Adrenal gland (tissue), 5 donors: Measurements from ENCODE around the gene CYBA.

ENCODE experiments used
- CTCF ChIP-seq, 6 experiments: fragments of 450-650 bp in 4 of 6; fragments of 200-600 bp in 2 of 6; sonication (generic) in 1 of 6; IDR thresholded peaks; 1 replicate in 5 of 6; 2 replicates in 1 of 6; pipeline versions ENCODE4 v1.5.1 to v1.8.0; 2016 to 2021; ENCODE audit warnings: antibody characterized with exemption in 6 of 6, mild to moderate bottlenecking in 2 of 6, moderate library complexity in 1 of 6
- POLR2A ChIP-seq, 2 donors: fragments of 450-650 bp; IDR thresholded peaks; one replicate each; pipeline ENCODE4 v1.6.1; 2017; ENCODE audit warnings: antibody characterized with exemption in 2 of 2, mild to moderate bottlenecking in 2 of 2, moderate library complexity in 1 of 2
- donor health status: DM: no; HTN: no; CAD: no.

- TF ChIP-seq CTCF (IDR thresholded peaks at IDR 0.05) (no peak), POLR2A (IDR thresholded peaks at IDR 0.05) (no peak)
These were observed 41.2 kb upstream of the CYBA start for GRCh38 chr16:88691924-88692560.
